Chondrocyte (in vitro differentiated cells): ENCODE data around the gene MAX. TPM values are rescaled to one million over a fixed set of nuclear protein-coding genes. Genes with fewer than 3 reads are reported as not detected.

Source experiments
- DNase-seq: peaks from one replicate; pipeline ENCODE4 v3.0.0; 2021; ENCODE audit warnings: mixed read lengths, low spot score
- H3K27ac Mint-ChIP-seq: one replicate; pipeline ENCODE4 v1.8.0; 2021; ENCODE audit warnings: mild to moderate bottlenecking, moderate library complexity, mixed read lengths; ENCODE audit not compliant: unreplicated experiment
- H3K27me3 Mint-ChIP-seq: 2 replicates; pipeline ENCODE4 v1.8.0; 2021; ENCODE audit warnings: low read depth, mixed read lengths
- H3K36me3 Mint-ChIP-seq: 2 replicates; pipeline ENCODE4 v1.8.0; 2021; ENCODE audit warnings: low read depth, mixed read lengths
- H3K4me1 Mint-ChIP-seq: 2 replicates; pipeline ENCODE4 v1.8.0; 2021; ENCODE audit warnings: low read depth, mild to moderate bottlenecking, mixed read lengths
- H3K4me3 Mint-ChIP-seq: one replicate; pipeline ENCODE4 v1.8.0; 2021; ENCODE audit warnings: mild to moderate bottlenecking, moderate library complexity, mixed read lengths; ENCODE audit not compliant: unreplicated experiment
- H3K9me3 Mint-ChIP-seq: 2 replicates; pipeline ENCODE4 v1.8.0; 2021; ENCODE audit warnings: low read depth, mixed read lengths
- total RNA-seq: library from RNA; stranded (reverse); gene quantifications from 3 replicates; pipeline ENCODE4 v1.2.1, GENCODE V29; 2021
- TF ChIP-seq, protein P1 (sequence below): fragments of 200-600 bp; sonication (generic); IDR thresholded peaks from 2 replicates; pipeline ENCODE4 v1.5.0; 2021; ENCODE audit warnings: antibody characterized with exemption, mild to moderate bottlenecking, moderate library complexity

MAX gene
- total RNA-seq, 1 donor from 2014 or later: 94.1 TPM

DNA sequence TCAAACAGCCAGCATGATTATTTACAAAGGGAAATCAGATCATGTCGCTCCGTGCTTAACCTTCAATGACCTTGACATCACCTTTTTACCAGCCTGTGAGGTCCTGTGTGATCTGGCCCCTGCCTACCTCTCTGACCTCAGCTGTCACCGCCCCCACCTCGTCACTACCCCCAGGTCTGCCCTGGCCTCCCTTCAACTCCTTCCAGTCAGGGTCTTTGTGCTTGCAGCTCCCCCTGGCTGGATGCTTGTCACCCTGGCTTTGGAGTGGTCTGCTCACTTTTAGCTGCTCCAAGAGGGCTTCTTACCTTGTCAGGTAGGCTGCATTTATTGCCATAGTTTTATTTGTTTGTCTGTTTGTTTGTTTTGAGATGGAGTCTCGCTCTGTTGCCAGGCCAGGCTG lies 8.2 kb upstream of the MAX start:
- Mint-ChIP-seq H3K4me3 (no peak overlapping the region), H3K27ac (no peak overlapping the region), H3K27me3 (no peaks in the 10 kb centered on the region), H3K9me3 (no peaks in the 10 kb centered on the region), H3K4me1 (no peaks in the 10 kb centered on the region), H3K36me3 (no peaks in the 10 kb centered on the region)
- TF ChIP-seq, protein P1, sequence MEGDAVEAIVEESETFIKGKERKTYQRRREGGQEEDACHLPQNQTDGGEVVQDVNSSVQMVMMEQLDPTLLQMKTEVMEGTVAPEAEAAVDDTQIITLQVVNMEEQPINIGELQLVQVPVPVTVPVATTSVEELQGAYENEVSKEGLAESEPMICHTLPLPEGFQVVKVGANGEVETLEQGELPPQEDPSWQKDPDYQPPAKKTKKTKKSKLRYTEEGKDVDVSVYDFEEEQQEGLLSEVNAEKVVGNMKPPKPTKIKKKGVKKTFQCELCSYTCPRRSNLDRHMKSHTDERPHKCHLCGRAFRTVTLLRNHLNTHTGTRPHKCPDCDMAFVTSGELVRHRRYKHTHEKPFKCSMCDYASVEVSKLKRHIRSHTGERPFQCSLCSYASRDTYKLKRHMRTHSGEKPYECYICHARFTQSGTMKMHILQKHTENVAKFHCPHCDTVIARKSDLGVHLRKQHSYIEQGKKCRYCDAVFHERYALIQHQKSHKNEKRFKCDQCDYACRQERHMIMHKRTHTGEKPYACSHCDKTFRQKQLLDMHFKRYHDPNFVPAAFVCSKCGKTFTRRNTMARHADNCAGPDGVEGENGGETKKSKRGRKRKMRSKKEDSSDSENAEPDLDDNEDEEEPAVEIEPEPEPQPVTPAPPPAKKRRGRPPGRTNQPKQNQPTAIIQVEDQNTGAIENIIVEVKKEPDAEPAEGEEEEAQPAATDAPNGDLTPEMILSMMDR: no peak
- no peak for DNase-seq

DNA sequence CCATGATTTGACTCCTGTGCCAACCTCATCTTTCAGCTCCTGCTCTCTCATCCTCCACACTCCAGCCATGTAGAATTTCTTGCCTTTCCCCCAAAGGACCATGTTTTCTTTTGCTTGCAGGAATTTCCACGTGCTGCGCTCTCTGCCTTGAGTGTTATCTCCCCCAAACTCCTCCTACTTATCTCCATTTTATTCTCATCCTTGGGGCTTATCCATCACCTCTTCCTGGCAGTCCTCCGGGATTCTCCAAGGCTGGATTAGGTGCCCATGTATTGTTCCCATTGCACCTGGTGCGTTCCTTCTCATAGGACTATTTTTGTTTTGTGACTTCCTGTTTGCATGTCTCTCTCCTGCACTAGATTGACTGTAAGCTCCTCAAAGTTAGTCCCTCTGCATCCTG lies 7.0 kb upstream of the MAX start:
- H3K36me3 Mint-ChIP-seq: no peaks in the 10 kb centered on the region
- no peak overlapping the region for H3K27ac Mint-ChIP-seq
- H3K4me3 Mint-ChIP-seq: no peak overlapping the region
- TF ChIP-seq, protein P1: no peak
- no peaks in the 10 kb centered on the region for H3K4me1 Mint-ChIP-seq
- no peaks in the 10 kb centered on the region for H3K27me3 Mint-ChIP-seq
- H3K9me3 Mint-ChIP-seq: no peaks in the 10 kb centered on the region
- DNase-seq: no peak

DNA sequence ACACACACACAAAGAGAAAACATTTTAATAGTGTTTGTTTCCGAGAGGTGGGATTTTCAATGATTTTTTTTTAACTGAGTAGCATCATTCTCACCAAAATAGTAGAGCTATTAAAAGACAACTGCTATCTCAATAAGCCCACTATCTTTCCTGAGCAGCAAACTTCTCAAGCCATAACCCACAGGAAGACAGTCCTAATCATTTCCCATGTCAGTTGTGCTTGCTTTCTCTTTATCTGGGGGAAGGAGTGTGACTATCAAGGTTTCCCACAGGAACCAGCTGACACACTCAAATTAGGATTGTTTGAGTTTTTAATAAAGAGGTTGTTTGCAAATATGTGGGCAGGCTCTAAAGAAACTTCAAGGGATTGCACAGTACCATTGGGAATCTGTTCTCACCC lies 4.9 kb upstream of the MAX start:
- no peak overlapping the region for H3K4me3 Mint-ChIP-seq
- H3K27ac Mint-ChIP-seq: no peak overlapping the region
- H3K9me3 Mint-ChIP-seq: no peaks in the 10 kb centered on the region
- H3K27me3 Mint-ChIP-seq: no peaks in the 10 kb centered on the region
- H3K36me3 Mint-ChIP-seq: no peaks in the 10 kb centered on the region
- H3K4me1 Mint-ChIP-seq: peaks cover 6% of the 10 kb centered on the region
- DNase-seq: no peak
- TF ChIP-seq, protein P1: no peak

DNA sequence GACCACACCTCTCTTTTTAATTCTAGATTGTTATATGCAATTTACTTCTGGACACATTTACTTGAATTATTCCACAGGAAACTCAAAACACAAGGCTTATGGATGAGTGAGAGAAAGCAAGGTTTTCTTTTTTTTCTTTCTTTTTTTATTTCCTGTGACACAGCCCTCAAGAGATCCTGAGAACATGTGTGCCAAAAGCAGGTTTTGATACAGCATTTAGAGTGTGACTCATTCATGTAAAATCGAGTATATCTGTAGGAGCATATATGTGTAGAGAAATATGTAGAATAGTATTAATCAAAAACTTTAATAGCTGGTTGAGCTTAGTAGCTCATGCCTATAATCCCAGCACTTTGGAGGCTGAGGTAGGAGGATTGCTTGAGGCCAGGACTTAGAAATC lies 4.4 kb upstream of the MAX start:
- TF ChIP-seq, protein P1: no peak
- H3K27ac Mint-ChIP-seq: no peak overlapping the region

DNA sequence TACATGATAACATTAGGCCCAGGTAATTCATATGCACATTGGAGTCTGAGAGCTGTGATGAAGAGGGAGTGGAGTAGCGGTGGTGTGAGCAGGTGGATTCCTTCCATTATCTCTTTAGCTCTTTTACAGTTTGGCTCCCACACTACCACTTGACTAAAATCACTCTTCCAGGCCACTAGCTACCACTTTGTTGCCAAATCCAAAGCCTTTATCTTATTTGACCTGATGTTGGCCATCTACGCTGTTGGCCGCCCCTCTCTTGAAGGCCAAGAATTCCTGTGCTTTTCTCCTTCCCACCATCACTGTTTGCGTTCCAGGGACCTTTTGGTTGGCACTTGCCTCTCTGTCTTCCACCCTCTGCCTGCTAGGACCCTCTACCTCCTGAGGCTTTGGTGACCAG lies 4.0 kb upstream of the MAX start:
- Mint-ChIP-seq H3K9me3 (no peaks in the 10 kb centered on the region), H3K36me3 (no peaks in the 10 kb centered on the region), H3K4me3 (no peak overlapping the region), H3K4me1 (peaks cover 8% of the 10 kb centered on the region), H3K27ac (no peak overlapping the region), H3K27me3 (no peaks in the 10 kb centered on the region)
- TF ChIP-seq, protein P1: no peak
- DNase-seq: no peak

More for the DNA sequence above, 4.4 kb upstream of the MAX start:
- H3K36me3 Mint-ChIP-seq: no peaks in the 10 kb centered on the region
- DNase-seq: no peak
- H3K27me3 Mint-ChIP-seq: no peaks in the 10 kb centered on the region
- peaks cover 6% of the 10 kb centered on the region for H3K4me1 Mint-ChIP-seq
- no peaks in the 10 kb centered on the region for H3K9me3 Mint-ChIP-seq
- H3K4me3 Mint-ChIP-seq: no peak overlapping the region
